CD4-positive, alpha-beta T cell treated with Interleukin-12 subunit alpha and Interleukin-12 subunit beta, for 1 hour (primary cell): ENCODE results near the gene GOLGA8J.
"Not testable (repeated sequence)": the region's sequence is repeated elsewhere in the genome, so short reads cannot be mapped to it uniquely, and the experiment has no call there.

Experiments
- DNase-seq: peaks from one replicate; pipeline ENCODE4 v3.0.0-alpha.2; 2020

Gene GOLGA8J

GRCh38 chr15:30082655-30083054, at the start of gene GOLGA8J:
TSS of gene GOLGA8J (plus strand) at chr15:30082955. CDS start at chr15:30083053, 98 bp downstream.
- not testable (repeated sequence) for DNase-seq

GRCh38 chr15:30033211-30033610, 49.5 kb upstream of the GOLGA8J start:
- DNase-seq, result no peak

- no peak for DNase-seq
Measured at GRCh38 chr15:30033763-30034162, 49.0 kb upstream of the GOLGA8J start.

GRCh38 chr15:30036036-30036703, 46.6 kb upstream of the GOLGA8J start:
- no peak for DNase-seq

- no peak for DNase-seq
Measured at GRCh38 chr15:30038667-30039523, 43.9 kb upstream of the GOLGA8J start.

- no peak for DNase-seq
Measured at GRCh38 chr15:30041868-30042267, 40.9 kb upstream of the GOLGA8J start.

- no peak for DNase-seq
Measured at GRCh38 chr15:30042556-30042955, 40.2 kb upstream of the GOLGA8J start.

- no peak for DNase-seq
Measured at GRCh38 chr15:30043211-30043655, 39.5 kb upstream of the GOLGA8J start.

GRCh38 chr15:30044377-30044776, 38.4 kb upstream of the GOLGA8J start:
- no peak for DNase-seq

GRCh38 chr15:30044826-30045225, 37.9 kb upstream of the GOLGA8J start:
- not testable (repeated sequence) for DNase-seq

GRCh38 chr15:30045248-30046041, 37.3 kb upstream of the GOLGA8J start:
- DNase-seq, result not testable (repeated sequence)

- no peak for DNase-seq
Measured at GRCh38 chr15:30046430-30046829, 36.3 kb upstream of the GOLGA8J start.

GRCh38 chr15:30055604-30056003, 27.2 kb upstream of the GOLGA8J start:
- no peak for DNase-seq

- no peak for DNase-seq
Measured at GRCh38 chr15:30056166-30056565, 26.6 kb upstream of the GOLGA8J start.

- DNase-seq, result no peak
Measured at GRCh38 chr15:30059771-30060170, 23.0 kb upstream of the GOLGA8J start.

GRCh38 chr15:30062881-30063280, 19.9 kb upstream of the GOLGA8J start:
- no peak for DNase-seq

- DNase-seq, result no peak
Measured at GRCh38 chr15:30063835-30064546, 18.8 kb upstream of the GOLGA8J start.

- DNase-seq, result no peak
Measured at GRCh38 chr15:30065025-30065801, 17.5 kb upstream of the GOLGA8J start.

- no peak for DNase-seq
Measured at GRCh38 chr15:30068326-30068725, 14.4 kb upstream of the GOLGA8J start.

- DNase-seq, result no peak
Measured at GRCh38 chr15:30072630-30073029, 10.1 kb upstream of the GOLGA8J start.

- DNase-seq, result no peak
Measured at GRCh38 chr15:30073915-30074314, 8.8 kb upstream of the GOLGA8J start.

GRCh38 chr15:30080816-30081215, 1.9 kb upstream of the GOLGA8J start:
- not testable (repeated sequence) for DNase-seq
